ENCODE data around the gene HYAL2.

Gene HYAL2

GRCh38 chr3:50350527-50351322, 28.2 kb upstream of the HYAL2 start, which contains the start of the genes CYB561D2 and NPRL2:
CYB561D2 (plus strand) TSS chr3:50350862; CDS start chr3:50351434, 572 bp downstream.
NPRL2 (minus strand) TSS chr3:50350775; CDS start chr3:50350652, 123 bp downstream.
- DNase-seq (ENCODE audit: low read depth) = peak; percentile 100

GRCh38 chr3:50350213-50350526, 27.6 kb upstream of the HYAL2 start:
- DNase-seq (ENCODE audit: low read depth) = no peak

DNA sequence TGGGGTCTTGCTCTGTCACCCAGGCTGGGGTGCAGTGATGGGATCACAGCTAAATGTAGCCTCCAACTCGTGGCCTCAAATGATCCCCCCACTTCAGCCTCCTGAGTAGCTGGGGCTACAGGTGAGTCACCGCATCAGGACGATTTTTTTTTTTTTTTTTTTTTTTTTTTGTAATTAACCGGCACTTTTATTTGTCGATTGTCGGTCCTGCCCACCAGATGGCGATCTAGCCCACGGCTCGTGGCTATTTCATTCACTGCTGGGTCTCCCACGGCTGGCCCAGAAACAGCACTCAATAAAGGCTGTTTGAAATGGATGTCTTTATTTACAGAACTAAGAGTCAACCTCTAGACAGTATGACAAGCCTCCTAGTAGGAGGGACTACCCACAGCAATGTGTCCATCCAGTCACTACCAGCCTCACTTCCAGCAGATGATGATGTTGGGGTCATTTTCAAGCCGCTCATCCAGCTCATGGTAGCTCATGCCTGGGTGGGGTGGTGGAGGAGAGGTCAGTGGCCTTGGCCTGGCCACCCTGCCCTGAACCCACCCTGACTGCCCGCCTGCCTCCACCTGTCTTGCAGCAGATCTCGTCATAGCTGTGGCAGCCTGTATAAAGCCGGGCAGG, 24.8 kb upstream of the HYAL2 start:
- DNase-seq (ENCODE audit: low read depth) = peak; percentile 60

GRCh38 chr3:50345586-50346234, 23.2 kb upstream of the HYAL2 start, which contains the start of gene ZMYND10:
ZMYND10 (minus strand) TSS chr3:50345732; CDS start chr3:50345579, 153 bp downstream.
- DNase-seq (ENCODE audit: low read depth) = peak; percentile 49

DNA sequence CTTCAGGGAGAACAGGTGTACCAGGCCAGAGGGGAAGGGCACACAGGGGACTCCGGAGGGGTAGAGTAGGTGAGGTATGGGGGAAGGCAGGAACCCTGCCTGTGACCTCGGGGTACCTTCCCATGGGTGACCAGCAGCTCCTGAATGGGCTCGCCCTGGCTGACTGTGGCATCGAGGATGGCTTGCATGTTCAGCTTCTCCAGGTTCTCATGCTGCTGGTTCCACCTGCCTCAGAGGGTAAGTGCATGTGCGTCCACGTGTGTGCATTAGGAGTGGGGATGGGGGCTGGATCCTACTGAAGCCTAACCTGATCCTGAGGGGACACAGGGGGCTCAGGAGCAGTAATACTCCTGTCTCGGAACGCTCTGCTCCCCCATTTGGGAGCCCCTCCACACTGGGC, 22.5 kb upstream of the HYAL2 start:
- no peak for DNase-seq (ENCODE audit: low read depth)

DNA sequence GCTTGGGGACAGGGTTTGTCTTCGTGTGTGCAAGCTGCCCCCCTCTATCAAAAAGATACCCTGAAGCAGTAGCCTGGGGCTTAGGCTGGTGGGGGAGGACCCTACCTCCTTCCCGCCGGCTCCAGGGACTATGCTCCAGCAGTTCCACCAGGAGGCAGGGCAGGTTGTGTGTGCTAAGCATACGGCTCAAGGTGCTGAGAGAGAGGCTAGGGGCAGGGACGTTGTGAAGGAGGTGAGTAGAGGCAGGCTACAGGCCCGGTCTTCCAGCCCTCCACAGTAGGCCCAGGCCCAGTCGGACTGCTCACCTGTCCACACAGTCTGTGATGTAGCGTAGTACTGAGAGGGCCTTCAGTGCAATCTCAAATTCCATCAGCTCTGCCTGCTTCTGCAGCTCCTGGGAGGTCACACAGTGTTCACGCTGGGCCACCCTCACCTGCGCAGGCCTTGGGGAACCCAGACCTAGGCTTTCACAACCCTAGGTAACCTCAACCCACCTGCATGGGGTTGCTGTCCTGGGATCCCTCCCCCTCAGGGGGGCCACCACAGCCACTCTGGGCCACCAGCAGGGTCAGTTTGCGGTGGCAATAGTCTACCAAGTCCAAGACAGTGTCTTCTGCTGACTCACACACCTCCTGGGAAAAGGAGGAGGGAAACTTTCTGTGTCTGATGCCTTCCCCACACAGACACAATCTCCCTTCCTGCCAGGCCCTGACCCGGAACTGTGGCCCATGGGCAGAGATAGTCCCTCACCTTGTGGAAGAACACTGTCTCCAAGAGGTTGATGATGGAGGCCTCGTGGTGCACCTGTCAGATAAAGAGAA, 20.5 kb upstream of the HYAL2 start:
- no peak for DNase-seq (ENCODE audit: low read depth)

DNA sequence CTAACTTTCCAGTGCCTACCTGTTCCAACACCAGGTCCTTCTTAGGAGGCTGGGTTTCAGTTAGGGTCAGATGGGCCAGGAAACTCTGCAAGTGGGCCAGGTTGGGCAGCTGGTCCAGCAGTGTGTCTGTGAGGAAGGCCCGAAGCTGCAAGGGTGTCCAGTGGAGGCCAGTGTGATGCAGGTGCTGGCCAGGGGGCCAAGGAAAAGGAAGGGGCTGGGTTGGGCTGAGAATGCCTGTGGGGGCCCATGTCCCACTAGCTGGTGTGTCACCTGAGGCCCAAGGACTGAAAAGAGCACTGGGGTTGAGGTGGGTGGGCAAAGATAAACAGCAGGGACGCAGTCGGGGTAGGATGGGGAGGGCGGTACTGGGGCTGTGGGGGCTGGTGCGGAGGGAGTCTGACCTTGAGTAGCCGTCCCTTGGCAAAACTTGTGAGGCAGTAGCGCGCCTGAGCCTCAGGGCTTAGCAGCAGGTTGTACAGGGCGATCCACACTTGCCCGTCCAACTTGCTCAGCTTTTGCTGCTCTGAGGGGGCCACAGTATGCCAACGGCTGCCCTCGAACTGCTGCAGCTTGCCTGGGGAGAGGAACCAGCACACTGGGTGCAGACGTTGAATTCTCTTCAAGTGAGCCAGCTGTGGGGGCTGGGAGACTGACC, 19.6 kb upstream of the HYAL2 start:
- no peak for DNase-seq (ENCODE audit: low read depth)

GRCh38 chr3:50341537-50341936, 19.0 kb upstream of the HYAL2 start:
- no peak for DNase-seq (ENCODE audit: low read depth)

DNA sequence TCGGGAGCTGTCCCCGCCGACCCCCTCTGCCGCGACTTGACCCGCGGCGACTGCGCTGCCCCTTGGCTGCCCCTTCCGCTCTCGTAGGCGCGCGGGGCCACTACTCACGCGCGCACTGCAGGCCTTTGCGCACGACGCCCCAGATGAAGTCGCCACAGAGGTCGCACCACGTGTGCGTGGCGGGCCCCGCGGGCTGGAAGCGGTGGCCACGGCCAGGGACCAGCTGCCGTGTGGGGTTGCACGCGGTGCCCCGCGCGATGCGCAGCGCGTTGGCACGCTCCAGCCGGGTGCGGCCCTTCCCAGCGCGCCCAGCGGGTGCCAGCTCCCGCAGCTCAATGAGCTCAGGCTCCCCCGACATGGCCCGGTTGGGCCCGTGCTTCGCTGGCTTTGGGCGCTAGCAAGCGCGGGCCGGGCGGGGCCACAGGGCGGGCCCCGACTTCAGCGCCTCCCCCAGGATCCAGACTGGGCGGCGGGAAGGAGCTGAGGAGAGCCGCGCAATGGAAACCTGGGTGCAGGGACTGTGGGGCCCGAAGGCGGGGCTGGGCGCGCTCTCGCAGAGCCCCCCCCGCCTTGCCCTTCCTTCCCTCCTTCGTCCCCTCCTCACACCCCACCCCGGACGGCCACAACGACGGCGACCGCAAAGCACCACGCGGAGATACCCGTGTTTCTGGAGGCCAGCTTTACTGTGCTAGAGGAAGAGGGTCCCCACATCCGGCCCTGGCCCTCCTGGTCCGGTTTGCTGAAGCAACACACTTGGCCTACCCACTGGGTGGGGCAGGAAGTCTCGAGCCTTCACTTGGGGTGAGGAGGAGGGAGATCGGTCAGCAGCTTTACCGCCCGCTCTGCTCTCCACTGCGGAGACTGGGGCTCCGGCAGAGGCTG, 18.1 kb upstream of the HYAL2 start, which contains the start of gene RASSF1:
Gene RASSF1 (minus strand): TSS at position 389 of the 882 bp plus-strand sequence. CDS start 31 bp downstream, at position 358.
- DNase-seq (ENCODE audit: low read depth) = peak; percentile 48

DNA sequence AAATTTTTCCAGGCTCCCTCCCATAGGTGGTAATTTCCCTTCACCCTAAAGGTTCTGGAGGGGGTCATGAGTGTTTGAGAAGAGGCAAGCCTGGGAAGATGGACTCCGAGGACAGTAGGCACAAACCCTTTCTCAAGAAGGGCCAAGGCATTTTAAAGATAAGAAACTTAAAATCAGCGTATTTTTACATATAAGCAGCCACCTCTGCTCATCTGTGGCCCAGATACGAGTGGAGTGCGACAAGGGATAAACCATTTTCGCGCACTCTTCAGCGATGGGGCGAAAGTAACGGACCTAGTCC, 17.6 kb upstream of the HYAL2 start:
- DNase-seq (ENCODE audit: low read depth) = no peak

GRCh38 chr3:50339485-50340146, 17.1 kb upstream of the HYAL2 start:
- DNase-seq (ENCODE audit: low read depth) = no peak

- no peak for DNase-seq (ENCODE audit: low read depth)
Observed at GRCh38 chr3:50338965-50339364, 16.4 kb upstream of the HYAL2 start.

DNA sequence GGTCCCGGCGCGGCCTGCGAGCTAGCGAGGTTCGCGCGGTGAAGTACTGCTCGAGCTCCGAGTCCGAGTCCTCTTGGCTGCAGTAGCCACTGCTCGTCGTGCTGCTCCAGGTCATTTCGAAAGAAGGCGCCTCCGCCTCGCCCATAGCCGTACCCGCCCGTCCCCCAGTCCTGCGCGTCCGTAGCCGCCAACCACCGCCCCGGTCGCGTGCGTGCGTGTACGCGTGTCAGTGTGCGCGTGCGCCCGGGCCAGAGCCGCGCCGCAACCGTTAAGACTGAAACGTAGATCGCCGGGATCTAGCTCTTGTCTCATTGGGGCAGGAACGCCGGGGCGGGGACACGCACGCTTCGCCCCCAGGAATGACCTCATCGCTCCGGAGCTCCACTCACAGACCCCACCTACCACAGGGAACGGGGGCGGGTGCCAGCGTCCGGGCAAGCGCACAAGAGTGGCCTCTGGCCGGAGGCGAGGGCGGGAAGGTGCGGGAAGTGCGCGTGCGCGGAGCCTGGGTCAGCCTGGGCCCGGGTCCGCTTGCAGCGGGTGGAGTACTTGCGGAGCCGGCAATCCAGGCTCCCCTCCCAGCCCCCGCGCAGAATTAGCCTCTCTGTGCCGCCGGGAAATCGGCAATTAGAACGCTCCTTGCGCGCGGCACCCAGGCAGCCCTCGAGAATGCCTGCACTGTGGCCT, 14.8 kb upstream of the HYAL2 start:
- peak; percentile 92 for DNase-seq (ENCODE audit: low read depth)

DNA sequence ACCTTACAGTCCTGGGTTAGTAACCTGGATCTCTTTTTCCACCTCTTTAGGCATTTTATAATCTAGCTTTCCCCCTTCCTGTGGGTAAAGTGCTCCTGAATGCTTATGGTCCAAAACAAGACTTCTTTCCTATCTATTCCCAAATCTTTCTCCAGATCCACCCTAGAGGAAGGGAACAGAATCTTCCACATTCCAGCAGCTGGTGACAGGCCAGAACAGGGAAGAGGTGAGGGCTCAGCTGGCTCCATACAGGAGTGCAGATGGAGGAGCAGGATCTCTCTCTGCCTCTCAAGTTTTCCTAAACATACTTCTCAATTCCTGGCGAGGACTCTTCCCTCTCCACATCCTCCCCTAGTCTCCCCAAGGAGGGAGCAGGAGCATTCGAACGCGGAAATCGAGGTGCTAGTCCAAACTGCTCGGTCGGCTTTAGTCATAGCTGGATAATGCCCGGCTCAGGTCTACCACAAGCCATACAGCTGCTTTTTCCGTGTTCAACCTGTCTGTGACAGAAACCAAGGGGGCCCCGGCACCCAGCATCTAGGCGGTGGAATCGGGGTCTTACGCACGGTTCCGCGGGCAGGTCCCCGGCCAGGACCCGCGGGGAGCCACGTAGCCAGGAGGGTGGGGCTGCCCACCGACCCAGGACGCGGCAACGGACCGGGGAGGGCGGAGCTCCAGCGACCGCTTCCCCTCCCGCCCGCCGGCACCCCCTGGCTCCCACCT, 14.1 kb upstream of the HYAL2 start:
- DNase-seq (ENCODE audit: low read depth) = no peak

DNA sequence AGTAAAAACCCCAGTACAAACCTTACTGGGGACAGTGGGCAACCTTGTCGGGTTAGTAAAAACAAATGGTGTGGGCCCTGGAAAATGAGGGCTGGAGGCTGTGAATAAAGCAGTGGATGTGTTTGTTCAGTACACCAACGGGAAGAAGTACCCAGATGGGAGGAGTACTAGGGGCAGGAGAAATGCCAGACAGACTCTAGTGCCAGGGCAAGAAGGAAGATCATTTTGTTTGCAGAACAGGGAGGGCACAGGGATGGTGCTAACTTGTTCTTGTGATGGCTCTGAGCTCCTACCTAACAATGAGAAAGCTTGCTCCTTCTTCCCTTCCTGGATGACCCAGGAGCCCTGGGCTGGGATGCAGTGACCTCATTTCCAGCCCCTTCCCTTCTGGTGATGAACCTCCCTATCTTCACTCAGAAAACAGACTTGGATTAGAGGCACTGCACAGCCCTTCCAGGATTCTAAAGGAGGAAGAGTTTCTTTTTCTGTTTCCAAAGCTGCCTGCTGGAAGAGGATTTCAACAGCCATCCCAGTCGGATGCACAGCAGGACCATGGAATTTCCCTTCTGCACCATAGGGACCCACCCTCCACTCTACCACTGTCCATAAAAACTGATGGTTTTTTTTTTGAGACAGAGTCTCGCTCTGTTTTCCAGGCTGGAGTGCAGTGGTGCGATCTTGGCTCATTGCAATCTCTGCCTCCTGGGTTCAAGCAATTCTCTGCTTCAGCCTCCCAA, 12.0 kb upstream of the HYAL2 start:
- no peak for DNase-seq (ENCODE audit: low read depth)

GRCh38 chr3:50333744-50334328, 11.3 kb upstream of the HYAL2 start:
- no peak for DNase-seq (ENCODE audit: low read depth)

- DNase-seq (ENCODE audit: low read depth) = no peak
Observed at GRCh38 chr3:50331364-50331907, 8.9 kb upstream of the HYAL2 start.

Measured in stimulated activated CD8-positive, alpha-beta memory T cell treated with anti-CD3 and anti-CD28 coated beads, Interleukin-12 subunit alpha, Interleukin-12 subunit beta, amount 100 ng/mL, for 4 hours (primary cell).